ENCODE measurements around the gene FOXP4.

The FOXP4 gene

DNA sequence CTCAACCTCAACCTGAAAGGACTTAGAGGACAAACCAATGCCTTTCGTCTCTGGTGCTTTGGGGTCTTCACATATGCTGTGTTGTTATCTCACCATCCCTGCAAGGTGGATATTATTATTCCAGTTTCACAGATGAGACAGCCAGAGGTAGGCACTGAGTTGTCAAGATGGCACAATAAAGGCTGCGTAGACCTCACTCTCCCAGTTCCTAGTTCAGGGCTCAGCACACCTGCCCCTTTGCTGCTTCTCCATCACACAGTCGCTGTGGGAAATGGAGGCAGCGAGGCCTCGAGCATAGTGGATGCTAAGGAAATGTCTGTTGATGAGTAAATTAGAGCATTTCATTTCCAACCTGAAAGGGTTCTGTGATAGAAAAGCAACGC lies 22.0 kb downstream of the FOXP4 start:
- no peak for DNase-seq

DNA sequence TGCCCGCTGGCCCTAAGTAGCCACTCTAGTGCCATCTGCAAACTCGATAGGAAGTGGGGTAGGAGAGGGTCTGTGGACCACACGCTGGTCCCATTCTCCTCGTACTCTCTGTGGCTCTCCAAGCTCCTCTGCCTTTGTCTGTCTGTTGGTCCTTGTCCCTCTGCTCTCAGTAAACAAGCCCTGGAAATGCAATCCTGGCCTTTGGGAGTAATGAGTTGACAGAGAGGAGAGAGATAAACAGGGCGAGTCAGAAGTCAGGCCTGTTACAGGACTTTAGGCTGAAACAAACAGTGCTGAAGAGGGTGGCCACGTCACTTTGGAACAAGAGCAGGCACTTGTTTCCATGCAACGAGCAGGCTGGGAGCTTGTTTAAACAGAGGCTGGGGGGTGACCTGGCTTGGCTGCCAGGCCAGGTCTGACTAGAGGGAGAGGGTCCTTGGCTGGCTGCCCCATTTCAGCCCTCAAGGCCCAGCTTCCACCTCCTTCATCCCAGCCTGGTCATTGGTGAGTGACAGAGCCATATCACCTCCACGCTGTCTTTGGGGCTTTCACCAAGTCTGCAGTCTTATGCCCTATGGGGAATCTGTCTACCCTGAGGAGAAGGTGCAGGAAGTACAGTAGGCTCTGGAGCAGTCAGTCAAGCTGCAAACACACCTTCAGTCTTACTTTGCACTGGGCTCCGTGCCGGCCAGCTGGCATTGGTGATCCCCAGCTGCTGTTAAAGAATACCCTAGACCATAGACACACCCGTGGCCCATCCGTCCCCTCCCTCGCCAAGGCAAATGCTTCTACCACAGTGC lies 22.6 kb downstream of the FOXP4 start:
- no peak for DNase-seq

DNA sequence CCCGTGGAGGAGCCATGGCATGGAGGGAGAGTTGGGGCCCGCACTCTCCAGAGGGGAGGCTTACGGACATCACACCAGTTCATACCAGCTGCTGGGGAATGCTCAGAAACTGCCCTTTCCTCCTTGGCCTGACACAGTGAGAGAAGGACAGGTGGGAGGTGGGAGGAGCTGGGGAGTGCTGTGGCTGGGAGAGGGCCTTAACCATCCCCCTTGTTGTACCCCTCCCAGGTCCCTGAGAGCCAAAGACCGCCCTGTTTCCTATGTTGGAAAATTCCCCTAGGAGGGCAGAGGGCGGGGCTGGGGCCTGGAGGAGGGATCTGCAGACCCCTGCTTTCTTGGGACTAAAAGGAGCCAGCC lies 24.1 kb downstream of the FOXP4 start:
- no peak for DNase-seq

DNA sequence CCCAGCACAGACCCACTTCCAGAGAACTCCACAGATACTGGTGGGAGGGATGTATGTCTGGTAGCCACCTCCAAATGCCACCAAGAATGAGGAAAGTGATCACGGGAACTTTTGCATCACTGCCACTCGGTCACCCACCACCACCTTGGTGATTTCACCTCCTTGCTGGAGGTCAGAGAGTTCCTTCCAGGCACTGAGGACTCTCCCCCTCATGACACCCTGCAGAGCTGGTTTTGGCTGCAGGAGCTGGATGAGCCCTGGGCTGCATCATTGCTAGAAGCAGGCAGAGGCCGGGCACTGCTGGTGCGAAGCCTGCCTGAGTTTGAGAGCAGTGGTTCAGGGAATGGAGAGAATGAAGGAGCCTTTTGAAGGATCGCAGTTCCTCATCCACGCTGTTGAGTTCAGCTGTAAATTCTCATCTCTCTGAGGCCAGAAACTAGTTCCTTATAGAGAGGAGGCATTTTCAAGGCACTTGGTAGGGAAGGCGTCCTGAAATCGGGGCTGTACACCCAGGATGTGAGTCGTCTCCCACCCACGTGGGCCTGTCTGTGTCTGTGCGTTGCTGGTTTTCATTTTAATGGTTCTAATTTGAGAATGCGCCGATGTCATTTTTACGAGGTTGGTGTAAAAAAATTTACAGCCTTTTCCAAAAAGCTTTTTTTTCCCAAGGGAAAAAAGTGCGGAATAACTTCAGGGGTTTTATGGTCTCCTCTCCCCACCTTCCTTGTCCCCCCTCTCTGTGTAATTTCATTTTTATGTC lies 25.0 kb downstream of the FOXP4 start:
- DNase-seq = peak in 1 of 2 experiments; percentile 30

DNA sequence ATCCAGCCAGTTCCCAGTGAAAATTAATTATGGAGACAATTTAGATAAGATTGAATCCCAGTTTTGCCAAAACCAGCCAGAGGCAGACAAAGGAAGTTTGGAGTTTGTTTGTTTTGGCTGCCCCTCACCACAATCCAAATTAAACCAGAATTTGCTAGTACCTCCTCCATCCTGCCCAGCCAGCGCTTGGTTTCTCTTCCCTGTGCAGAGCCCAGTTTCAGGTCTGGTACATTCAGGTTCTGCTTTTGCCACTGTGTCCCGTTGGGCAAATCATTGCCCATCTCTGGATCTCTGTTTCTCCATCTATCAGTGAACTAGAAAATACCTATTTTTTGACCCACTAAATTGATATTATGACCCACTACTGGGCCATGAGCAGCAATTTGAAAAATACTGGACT lies 26.4 kb downstream of the FOXP4 start:
- DNase-seq = no peak

DNA sequence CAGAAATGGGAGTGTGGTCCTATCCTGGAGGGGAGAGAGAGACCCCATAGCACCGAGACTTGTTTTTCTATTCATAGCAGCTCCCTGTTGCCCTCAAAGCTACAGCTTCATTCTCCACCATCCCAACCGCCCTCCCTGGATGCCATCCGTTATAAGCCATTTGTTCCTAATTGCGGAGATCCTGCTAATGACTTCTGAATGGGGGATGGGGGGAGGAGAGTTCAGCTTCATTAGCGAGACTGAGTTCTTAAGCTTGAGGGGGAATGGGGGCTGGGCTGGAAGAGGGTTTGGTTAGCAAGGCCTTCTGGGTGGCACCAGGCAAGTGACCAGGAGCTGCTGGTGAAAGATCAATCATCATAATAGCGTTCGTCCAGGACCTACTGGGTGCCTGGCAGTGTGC lies 27.1 kb downstream of the FOXP4 start:
- DNase-seq = no peak

DNA sequence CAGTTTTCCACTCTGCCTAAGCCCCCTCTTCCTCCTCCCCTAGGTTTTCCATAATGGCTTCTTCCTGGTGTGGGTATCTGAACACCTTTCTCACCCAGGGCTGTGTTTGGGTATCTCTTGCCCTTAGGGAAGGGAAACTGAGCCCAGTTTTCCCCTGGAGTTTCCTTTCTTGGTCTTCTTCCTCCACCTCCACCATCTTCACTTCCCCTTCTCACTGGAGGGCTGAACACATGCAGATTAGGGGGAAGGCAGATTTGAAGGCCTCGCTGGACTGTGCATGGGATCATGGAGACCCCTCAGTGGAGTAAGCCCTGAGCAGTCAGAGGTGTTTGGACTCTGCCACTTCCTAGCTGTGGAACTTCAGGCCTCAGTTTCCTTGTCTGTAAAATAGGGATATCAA lies 27.8 kb downstream of the FOXP4 start:
- no peak for DNase-seq

DNA sequence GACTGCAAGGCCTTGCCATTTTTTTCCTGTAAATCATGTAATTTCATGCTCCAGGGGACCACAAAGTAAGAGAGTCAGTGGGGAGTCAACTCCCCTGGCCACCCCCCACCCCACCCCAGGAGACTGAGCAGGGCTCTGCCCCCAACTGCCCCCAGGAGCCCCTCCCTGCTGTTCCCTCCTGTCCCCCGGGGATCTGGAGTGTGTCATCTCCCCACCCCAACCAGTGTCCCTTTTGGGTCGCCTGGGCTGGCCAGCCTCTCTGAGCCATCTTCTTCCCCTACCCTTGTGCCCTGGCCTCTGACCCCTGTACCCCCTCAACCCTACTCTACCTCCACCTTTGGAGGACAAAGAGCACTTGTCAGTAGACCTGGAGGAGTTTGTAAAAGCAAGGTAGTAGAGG lies 29.4 kb downstream of the FOXP4 start:
- DNase-seq = no peak

DNA sequence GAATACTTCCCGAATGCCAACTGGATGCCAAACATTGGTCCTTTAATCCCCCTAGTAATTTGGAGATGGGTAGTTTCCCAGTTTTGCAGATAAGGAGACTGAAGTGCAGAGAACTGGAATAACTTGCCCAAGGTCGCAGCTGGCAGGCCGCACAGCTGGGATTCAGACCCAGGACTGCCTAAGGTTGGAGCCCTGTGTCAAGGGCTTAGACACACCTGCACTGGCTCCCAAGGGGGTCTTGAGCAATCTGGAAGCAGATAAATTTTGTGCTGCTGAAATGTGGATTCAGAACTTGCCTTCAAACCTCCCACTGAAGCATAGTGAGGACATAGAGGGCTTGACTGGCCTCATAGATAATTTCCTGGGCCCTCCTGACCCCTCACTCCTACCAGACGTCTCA lies 30.5 kb downstream of the FOXP4 start:
- DNase-seq = no peak

DNA sequence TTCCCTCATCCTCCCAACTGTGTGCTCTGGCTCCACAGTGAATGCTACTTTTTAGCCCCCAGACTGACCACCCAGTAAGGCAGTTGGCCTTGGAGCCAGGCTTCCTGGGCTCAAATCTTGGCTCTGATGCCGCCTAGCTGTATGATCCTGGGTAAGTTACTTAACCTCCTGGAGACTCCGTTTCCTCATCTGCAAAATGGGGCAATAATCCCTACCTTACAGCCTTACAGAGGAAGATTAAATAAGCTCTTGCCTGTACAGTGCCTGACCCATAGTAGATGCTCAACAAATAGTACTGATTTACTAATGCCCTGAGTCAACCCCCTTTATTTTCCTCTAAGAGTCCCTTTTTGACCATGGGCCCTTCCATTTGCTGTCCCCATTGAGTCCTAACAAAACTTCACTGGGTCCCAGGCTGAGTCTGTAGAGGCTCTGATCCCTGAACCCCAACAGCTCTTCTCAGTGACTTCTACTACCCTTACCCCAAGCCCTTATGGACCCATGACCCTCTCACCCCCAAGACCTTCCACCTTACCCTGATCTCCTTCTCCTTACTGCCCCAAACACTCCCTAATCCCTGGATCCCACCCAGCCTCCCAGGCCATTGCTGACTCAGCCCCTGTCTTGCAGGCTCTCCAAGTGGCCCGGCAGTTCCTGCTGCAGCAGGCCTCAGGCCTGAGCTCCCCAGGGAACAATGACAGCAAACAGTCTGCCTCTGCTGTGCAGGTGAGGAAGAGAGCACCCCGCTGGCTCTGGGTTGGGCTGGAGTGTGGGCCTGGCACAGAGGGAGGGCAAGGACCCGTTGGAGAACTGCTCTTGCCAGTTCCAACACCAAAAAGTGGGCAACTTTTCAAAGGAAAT lies 31.4 kb downstream of the FOXP4 start:
- DNase-seq = no peak

DNA sequence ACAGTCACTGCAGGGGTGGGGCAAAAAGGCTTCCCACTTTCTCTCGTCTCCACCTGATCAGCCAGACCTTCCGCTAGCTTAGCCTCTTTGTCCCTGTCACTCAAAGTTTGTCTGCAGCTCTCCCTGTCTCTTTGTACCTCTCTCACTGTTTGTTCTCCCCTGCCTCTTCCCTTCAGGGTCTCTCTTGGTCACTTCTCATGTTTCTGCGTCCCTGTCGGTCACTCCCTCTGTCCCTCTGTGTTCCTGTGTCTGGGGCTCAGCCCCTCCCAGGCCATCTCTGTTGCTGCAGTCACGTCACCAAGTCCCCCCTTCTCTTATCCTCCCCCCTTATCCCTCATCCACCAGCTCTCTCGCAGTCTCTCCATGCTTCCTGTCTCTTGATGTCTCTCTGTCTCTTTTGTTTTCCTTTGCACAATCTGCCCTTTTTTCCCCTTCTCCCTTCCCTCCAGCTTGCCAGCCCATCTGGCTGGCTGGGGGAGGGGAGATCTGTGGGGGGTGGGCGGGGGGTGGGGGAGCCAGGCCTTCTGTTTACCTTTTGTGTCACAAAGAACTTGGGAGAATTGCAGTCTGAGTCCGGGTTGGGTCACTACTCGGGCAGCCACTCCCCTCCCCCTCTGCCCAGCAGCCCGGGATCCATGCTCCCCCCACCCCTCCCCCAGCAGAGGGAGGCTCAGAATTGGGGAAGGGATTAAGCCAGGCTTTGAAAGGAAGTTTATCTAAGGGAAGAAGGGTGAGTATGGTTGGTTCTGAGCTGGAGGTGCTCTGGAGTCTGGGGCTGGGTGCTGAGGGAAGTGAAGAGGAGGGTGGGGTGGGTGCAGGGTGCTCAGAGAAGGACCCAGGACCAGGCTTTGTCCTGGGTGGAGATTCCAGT lies 32.3 kb downstream of the FOXP4 start:
- DNase-seq = no peak

DNA sequence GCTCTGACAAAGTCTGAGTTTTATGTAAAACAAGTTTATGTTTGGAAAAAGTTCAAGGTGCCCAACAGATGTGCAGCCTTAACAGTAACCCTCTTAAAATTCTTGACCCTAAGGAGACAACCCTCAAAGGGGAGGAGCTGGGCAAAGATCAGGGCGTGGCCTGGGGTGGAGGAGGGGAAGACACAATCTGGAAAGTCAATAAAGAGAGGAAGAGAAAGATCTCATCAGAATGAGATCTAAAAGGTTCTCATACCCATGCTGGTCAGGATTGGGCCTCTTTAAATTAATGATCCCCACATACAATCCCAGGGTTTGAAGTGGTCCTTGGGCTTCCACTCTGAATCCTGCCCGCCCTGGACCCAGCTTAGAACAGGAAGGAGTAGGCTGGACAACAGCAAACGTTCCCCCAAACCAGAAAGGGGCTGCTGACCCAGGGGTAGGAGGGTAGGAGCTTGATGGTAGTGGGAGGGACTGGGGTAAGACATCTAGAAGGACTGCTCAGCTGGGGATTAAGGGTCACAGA lies 33.0 kb downstream of the FOXP4 start:
- no peak for DNase-seq

DNA sequence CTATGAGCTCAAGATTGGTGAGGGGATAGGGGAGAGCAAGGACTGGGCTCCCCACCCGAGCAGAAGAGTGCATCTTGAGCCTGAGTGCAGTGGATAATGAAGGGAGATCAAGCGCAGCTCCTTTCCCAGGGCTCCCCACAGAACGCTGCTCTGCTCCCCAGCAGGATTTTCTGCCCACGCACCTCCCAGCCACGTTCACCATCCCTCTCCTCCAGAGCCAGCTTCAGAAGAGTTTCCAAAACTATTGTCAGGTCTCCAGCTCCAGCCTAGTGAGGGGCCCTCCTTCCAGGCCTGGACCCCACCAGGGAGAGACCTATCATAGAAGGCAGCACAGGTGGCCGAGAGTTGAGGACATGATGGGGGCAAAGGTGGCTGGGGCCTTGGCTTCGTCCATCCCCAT lies 34.5 kb downstream of the FOXP4 start:
- no peak for DNase-seq

DNA sequence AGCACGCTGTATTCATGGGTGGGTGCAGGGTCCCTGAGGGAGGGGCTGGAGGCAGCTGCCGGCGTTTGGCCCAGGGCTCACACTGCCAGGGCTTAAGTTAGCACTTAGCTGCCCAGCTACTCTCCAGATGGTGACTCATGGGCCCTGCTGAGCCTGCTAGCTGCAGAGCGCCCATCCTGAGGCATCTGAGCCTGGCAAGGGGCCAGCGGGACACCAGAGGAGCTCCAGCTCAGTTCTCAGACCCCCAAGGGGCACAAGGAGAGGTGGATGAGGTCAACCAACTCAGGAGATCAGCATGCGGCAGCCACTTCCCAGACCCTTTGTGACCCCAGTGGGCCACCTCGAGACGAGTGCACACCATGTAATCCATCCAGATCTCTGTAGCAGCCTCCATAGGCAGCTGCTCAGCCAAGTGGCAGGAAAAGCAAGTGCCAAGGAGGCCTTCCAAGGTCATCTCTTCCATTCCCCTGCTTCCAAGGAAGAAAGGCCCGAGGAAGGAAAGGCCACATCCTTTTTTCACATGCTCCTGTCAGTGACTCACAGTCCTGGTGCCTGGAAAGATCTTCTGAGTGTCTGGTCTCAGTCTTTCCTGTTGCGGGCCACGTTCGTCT lies 35.3 kb downstream of the FOXP4 start:
- no peak for DNase-seq

DNA sequence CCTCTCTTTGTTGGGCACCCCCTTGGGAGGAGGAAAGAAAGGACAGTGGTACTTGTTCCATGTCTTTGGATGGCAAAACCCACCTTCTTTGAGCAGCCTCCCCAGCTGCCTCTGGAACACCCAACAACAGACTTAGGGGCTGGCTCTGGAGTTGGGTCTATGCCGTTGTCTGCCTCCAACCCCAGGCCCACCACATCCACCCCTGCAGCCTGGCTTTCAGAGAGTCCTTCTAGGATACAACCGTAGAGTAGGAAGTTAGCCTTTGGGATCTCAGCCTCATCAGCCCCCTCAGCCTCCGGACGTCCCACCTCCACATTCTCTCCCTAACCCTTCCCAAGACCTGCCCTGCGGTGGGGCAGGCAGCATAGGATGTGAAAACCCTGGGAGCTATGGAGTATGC lies 36.4 kb downstream of the FOXP4 start:
- no peak for DNase-seq

DNA sequence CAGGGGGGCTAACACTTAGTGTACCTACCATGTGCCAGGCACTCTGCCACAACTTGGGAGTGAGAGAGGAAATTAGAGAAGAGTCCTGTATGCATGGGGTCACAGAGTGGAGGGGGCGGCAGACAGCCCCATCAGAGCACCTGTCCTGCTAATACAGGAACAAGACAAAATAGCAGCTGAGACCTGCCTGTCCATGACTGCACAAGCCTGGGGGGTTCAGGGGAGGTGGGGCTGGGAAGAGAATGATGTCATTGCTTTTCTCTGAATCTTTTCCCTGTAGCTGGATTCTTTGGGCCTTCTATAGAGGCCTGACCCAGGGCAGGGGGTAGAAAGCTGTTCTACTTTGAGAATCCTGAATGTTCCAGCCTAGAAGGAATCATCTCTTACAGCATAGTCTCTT lies 37.4 kb downstream of the FOXP4 start:
- no peak for DNase-seq

DNA sequence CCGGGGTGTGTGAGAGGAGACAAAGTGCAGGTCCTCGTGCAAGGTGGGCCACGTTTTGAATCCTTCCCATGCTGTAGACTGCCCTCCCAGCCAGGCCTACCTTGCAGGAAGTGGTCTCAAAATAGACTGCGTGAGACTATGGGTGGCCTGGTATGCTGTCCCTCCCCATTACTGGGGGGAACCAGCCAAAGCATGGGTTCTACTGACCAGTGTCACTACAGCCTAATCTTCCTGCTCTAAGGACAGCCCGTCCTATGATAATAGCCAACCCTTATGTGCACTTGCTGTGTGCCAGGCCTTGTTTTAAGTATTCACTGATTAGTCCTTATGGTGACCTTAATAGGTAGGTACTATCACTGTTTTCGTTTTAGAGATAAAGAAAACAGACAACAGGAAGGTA lies 38.0 kb downstream of the FOXP4 start:
- no peak for DNase-seq

DNA sequence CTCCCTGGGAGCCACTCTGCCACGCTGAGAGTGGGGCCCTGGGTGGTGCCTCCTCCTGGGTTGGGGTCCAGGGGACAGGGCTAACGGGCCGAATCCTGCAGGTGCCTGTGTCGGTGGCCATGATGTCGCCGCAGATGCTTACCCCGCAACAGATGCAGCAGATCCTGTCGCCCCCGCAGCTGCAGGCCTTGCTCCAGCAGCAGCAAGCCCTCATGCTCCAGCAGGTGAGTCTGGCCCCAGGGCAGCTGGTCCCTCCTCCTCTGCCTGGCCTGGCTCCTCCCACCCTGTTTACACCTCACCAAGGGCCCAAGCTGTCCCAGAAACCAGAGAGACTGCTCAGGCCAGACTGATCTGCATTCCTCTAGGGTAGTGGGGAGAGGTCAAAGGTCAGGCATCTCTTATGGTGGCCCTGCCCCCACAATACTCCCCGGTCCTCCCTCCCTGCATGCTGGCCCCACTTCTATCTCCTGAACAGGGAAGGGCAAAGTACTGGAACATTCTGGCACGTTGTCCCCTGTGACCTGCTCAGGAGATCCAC lies 38.6 kb downstream of the FOXP4 start:
- DNase-seq = no peak

DNA sequence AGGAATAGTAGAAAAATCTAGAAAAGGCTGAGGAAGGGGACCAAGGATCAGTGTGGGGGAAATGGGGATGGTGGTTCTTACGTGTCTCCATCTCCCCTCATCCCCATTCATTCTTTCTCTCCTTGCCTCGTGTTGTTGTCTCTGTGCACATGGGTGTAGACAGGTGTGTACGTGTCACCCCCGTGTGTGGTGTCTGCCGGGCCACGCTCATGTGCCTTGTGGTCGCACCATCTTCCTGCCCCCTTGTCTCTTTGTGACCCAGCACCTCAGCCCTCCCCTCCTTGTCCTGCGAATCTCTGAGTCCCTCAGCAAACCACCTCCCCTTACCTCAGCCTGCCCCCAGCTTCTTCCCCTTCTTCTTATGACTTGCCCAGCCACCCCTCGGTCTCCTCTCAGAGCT lies 39.4 kb downstream of the FOXP4 start:
- DNase-seq = no peak

DNA sequence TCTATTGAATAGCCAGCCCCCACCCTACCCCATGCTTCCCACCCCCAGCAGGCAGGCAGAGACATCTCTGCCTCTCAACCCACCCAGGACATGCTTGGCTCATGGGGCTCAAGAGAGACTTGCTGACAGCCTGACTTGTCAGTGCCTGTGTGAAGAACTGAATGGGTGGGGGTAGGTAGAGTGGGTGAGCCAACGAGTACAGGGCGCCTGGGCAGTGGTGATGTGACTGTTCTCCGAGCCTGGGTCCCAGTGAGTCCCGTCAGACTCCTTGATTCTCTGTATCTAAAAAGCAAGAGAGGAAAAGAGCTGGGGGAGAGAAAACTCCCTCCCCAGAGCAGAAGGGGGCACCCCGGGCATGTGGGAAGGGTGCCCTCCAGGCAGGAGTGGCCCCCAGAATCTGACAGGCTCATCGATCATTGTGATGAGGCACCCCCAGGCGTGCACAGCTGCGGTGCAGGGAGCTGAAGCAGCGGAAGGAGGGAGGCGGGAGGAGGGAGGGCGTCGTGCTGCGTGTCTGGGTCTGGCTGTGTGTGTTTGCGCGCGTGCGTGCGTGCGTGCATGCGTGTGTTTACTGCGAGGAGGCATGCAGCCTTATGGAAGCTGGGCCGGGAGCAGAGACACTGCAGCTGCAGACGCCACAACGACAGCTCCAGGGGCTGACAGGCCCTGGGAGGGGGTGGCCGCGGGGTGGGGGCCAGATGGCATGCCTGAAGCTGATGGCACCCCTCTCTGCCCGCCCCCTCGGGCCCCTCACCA lies 40.2 kb downstream of the FOXP4 start:
- DNase-seq = no peak
